H9 (cell line): Measurements from ENCODE around the gene TSPAN33. TPM values are rescaled to one million over a fixed set of nuclear protein-coding genes. Genes with fewer than 3 reads are reported as not detected.
A peak's percentile ranks its signal among the peaks of the same experiment; 100 is the strongest.
"Not testable (repeated sequence)": the region's sequence is repeated elsewhere in the genome, so short reads cannot be mapped to it uniquely, and the experiment has no call there.

Experiments used
- DNase-seq: peaks from one replicate; pipeline ENCODE4 v3.0.0-alpha.2; 2017
- H2AFZ ChIP-seq: one replicate; pipeline ENCODE4 v1.6.1; 2013; ENCODE audit warnings: mild to moderate bottlenecking, low read length, control low read depth, moderate library complexity
- H2AK5ac ChIP-seq: 2 replicates; pipeline ENCODE4 v1.6.1; 2013; ENCODE audit warnings: low read length, control low read depth, mixed read lengths; ENCODE audit not compliant: insufficient read length
- H2BK120ac ChIP-seq: one replicate; pipeline ENCODE4 v1.6.1; 2013; ENCODE audit warnings: low read depth, mild to moderate bottlenecking, low read length, control low read depth, inconsistent platforms; ENCODE audit not compliant: poor library complexity, severe bottlenecking
- H2BK12ac ChIP-seq: 2 replicates; pipeline ENCODE4 v1.6.1; 2013; ENCODE audit warnings: low read length, control low read depth, mixed read lengths, low read depth; ENCODE audit not compliant: insufficient read length
- H2BK15ac ChIP-seq: 2 replicates; pipeline ENCODE4 v1.6.1; 2013; ENCODE audit warnings: low read depth, low read length, control low read depth
- H2BK20ac ChIP-seq: one replicate; pipeline ENCODE4 v1.6.1; 2013; ENCODE audit warnings: low read depth, mild to moderate bottlenecking, low read length, control low read depth, inconsistent platforms; ENCODE audit not compliant: poor library complexity, severe bottlenecking
- H2BK5ac ChIP-seq: 2 replicates; pipeline ENCODE4 v1.6.1; 2013; ENCODE audit warnings: low read length, control low read depth, mixed read lengths; ENCODE audit not compliant: insufficient read length
- H3K14ac ChIP-seq: 2 replicates; pipeline ENCODE4 v1.6.1; 2013; ENCODE audit warnings: low read length, control low read depth; ENCODE audit not compliant: insufficient read depth
- H3K18ac ChIP-seq: 2 replicates; pipeline ENCODE4 v1.6.1; 2013; ENCODE audit warnings: low read depth, mild to moderate bottlenecking, mixed read lengths, low read length, control low read depth; ENCODE audit not compliant: insufficient read length
- H3K23ac ChIP-seq: 2 replicates; pipeline ENCODE4 v1.6.1; 2013; ENCODE audit warnings: low read length, control low read depth, mixed read lengths, low read depth; ENCODE audit not compliant: insufficient read length
- H3K23me2 ChIP-seq: 2 replicates; pipeline ENCODE4 v1.6.1; 2013; ENCODE audit warnings: low read depth, mild to moderate bottlenecking, mixed read lengths, low read length, control low read depth; ENCODE audit not compliant: insufficient read length, poor library complexity, severe bottlenecking
- H3K27ac ChIP-seq: 2 replicates; pipeline ENCODE4 v1.5.1; 2013; ENCODE audit warnings: low read length, control low read depth, mixed read lengths, low read depth; ENCODE audit not compliant: insufficient read length
- H3K27me3 ChIP-seq: 2 replicates; pipeline ENCODE4 v1.6.1; 2013; ENCODE audit warnings: low read length, control low read depth, inconsistent platforms; ENCODE audit not compliant: insufficient read depth
- H3K4ac ChIP-seq: 2 replicates; pipeline ENCODE4 v1.6.1; 2013; ENCODE audit warnings: low read depth, mild to moderate bottlenecking, control low read depth, inconsistent platforms, low read length, moderate library complexity
- H3K4me1 ChIP-seq: 2 replicates; pipeline ENCODE4 v1.6.1; 2013; ENCODE audit warnings: low read length, control low read depth, inconsistent platforms; ENCODE audit not compliant: insufficient read depth
- H3K4me2 ChIP-seq: 2 replicates; pipeline ENCODE4 v1.6.1; 2013; ENCODE audit warnings: low read length, control low read depth, mixed read lengths; ENCODE audit not compliant: insufficient read length, insufficient read depth
- H3K56ac ChIP-seq: 2 replicates; pipeline ENCODE4 v1.6.1; 2013; ENCODE audit warnings: low read depth, mild to moderate bottlenecking, mixed read lengths, low read length, control low read depth; ENCODE audit not compliant: insufficient read length
- H3K79me1 ChIP-seq: 2 replicates; pipeline ENCODE4 v1.6.1; 2013; ENCODE audit warnings: low read depth, mild to moderate bottlenecking, moderate library complexity, low read length, control low read depth, inconsistent platforms; ENCODE audit not compliant: insufficient read depth, poor library complexity, severe bottlenecking
- H3K79me2 ChIP-seq: 2 replicates; pipeline ENCODE4 v1.6.1; 2013; ENCODE audit warnings: low read length, control low read depth, inconsistent platforms; ENCODE audit not compliant: insufficient read depth
- H3K9ac ChIP-seq: 2 replicates; pipeline ENCODE4 v1.6.1; 2013; ENCODE audit warnings: low read length, control low read depth, mixed read lengths; ENCODE audit not compliant: insufficient read length; ENCODE audit errors: extremely low read depth
- H3K9me3 ChIP-seq: one replicate; pipeline ENCODE4 v1.6.1; 2013; ENCODE audit warnings: low read depth, low read length, inconsistent platforms; ENCODE audit not compliant: control insufficient read depth
- H3T11ph ChIP-seq: one replicate; pipeline ENCODE4 v1.6.1; 2013; ENCODE audit warnings: mild to moderate bottlenecking, low read length, control low read depth, inconsistent platforms
- H4K20me1 ChIP-seq: one replicate; pipeline ENCODE4 v1.6.1; 2013; ENCODE audit not compliant: control insufficient read depth, insufficient read length, insufficient read depth
- H4K5ac ChIP-seq: 2 replicates; pipeline ENCODE4 v1.6.1; 2013; ENCODE audit warnings: low read depth, mild to moderate bottlenecking, mixed read lengths, low read length, control low read depth; ENCODE audit not compliant: insufficient read length
- H4K8ac ChIP-seq: replicated peaks from 2 replicates; pipeline ENCODE4 v1.6.1; 2013; ENCODE audit warnings: low read length, control low read depth, mixed read lengths, low read depth; ENCODE audit not compliant: insufficient read length
- H4K91ac ChIP-seq: 2 replicates; pipeline ENCODE4 v1.6.1; 2013; ENCODE audit warnings: low read depth, mild to moderate bottlenecking, moderate library complexity, mixed read lengths, low read length, control low read depth; ENCODE audit not compliant: insufficient read length
- H3K27ac Mint-ChIP-seq, 3 experiments: 2 replicates in 2 of 3; 3 replicates in 1 of 3; pipeline ENCODE4 v1.8.0; 2020 to 2021; ENCODE audit warnings: mixed read lengths in 3 of 3, mild to moderate bottlenecking in 1 of 3, moderate library complexity in 1 of 3
- H3K27me3 Mint-ChIP-seq: 2 replicates; pipeline ENCODE4 v1.8.0; 2021; ENCODE audit warnings: low read depth, mild to moderate bottlenecking, moderate library complexity, mixed read lengths
- H3K36me3 Mint-ChIP-seq, 3 experiments: 2 replicates in 2 of 3; 3 replicates in 1 of 3; pipeline ENCODE4 v1.8.0; 2020 to 2021; ENCODE audit warnings: low read depth in 3 of 3, mixed read lengths in 3 of 3; ENCODE audit not compliant: insufficient read depth in 1 of 3
- H3K4me1 Mint-ChIP-seq, 2 experiments: 2 replicates each; pipeline ENCODE4 v1.8.0; 2020; ENCODE audit warnings: mixed read lengths in 2 of 2
- H3K4me3 Mint-ChIP-seq, 2 experiments: 2 replicates in 1 of 2; 3 replicates in 1 of 2; pipeline ENCODE4 v1.8.0; 2020 to 2021; ENCODE audit warnings: mild to moderate bottlenecking in 2 of 2, mixed read lengths in 2 of 2, moderate library complexity in 1 of 2
- H3K9me3 Mint-ChIP-seq, 2 experiments: 2 replicates in 1 of 2; 3 replicates in 1 of 2; pipeline ENCODE4 v1.8.0; 2020; ENCODE audit warnings: mild to moderate bottlenecking in 2 of 2, mixed read lengths in 2 of 2, moderate library complexity in 1 of 2
- WGBS: extraction: QIAGEN DNeasy Blood & Tissue Kit; methylation state at CpG from one replicate; pipeline ENCODE4 v1.1.7; 2013; ENCODE audit warnings: missing lambda C conversion rate, low lambda C conversion rate, mixed read lengths; ENCODE audit not compliant: insufficient read length; ENCODE audit errors: extremely low coverage; 5-methylcytosine and 5-hydroxymethylcytosine counted together
- total RNA-seq: library from RNA; stranded (reverse); gene quantifications from 2 replicates; pipeline ENCODE4 v1.2.1, GENCODE V29; 2021
- TF ChIP-seq, protein P1 (sequence below): fragments of 200-600 bp; sonication (generic); conservative IDR thresholded peaks from 3 replicates; pipeline ENCODE4 v1.8.0; 2021; ENCODE audit warnings: antibody characterized with exemption, mild to moderate bottlenecking

Gene TSPAN33
- total RNA-seq, 1 experiment from 2014 or later, result 34.7 TPM

DNA sequence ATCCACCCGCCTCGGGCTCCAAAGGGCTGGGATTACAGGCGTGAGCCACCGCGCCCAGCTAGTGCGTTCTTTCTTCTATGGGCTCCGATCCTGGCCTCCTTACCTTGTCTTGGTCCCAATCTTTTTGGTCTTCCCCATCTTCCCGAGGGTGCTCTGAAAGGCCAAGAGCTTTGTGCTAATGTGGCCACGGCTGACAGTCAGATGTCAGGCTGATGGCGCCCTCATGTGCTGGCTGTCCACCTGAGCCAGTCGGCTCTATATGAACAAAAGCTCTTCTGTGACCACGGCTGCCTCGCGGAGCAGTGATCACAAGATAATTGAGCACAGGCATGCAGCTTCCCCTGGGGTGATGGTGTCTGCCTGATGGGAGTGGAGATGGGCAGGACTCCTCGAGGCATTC lies 69.3 kb downstream of the TSPAN33 start:
- Histone ChIP-seq H4K20me1 (no peaks in the 10 kb centered on the region), H3K14ac (no peak overlapping the region), H3K18ac (no peak overlapping the region), H2BK12ac (no peak overlapping the region), H3K4ac (no peak overlapping the region), H3K9ac (no peak overlapping the region), H3K4me2 (no peak overlapping the region), H2BK5ac (no peak overlapping the region), H3K56ac (no peak overlapping the region), H2BK120ac (no peak overlapping the region), H2AFZ (no peak overlapping the region), H3T11ph (no peak overlapping the region), H4K5ac (no peak overlapping the region), H3K79me1 (no peaks in the 10 kb centered on the region), H3K27ac (no peak overlapping the region), H3K9me3 (no peaks in the 10 kb centered on the region), H3K79me2 (no peaks in the 10 kb centered on the region), H2AK5ac (no peak overlapping the region), H2BK15ac (no peak overlapping the region), H4K91ac (no peak overlapping the region), H2BK20ac (no peak overlapping the region), H3K4me1 (no peaks in the 10 kb centered on the region), H3K23me2 (no peaks in the 10 kb centered on the region), H3K27me3 (no peaks in the 10 kb centered on the region), H3K23ac (no peak overlapping the region), H4K8ac (no peak overlapping the region)
- Mint-ChIP-seq H3K4me1 (peaks cover 4 to 7% of the 10 kb centered on the region in 2 experiments), H3K9me3 (peaks cover 22 to 27% of the 10 kb centered on the region in 2 experiments), H3K36me3 (peaks cover 28 to 58% (median 57%) of the 10 kb centered on the region in 3 experiments), H3K27ac (peak overlapping the region in 1 of 3 experiments; percentile 83; a peak in 4 of 7 replicates), H3K4me3 (no peak overlapping the region), H3K27me3 (no peaks in the 10 kb centered on the region; the same call in 1 of the 2 replicates)
- no CpG with 5 or more reads among the region's 15 CpGs for WGBS
- TF ChIP-seq, protein P1, sequence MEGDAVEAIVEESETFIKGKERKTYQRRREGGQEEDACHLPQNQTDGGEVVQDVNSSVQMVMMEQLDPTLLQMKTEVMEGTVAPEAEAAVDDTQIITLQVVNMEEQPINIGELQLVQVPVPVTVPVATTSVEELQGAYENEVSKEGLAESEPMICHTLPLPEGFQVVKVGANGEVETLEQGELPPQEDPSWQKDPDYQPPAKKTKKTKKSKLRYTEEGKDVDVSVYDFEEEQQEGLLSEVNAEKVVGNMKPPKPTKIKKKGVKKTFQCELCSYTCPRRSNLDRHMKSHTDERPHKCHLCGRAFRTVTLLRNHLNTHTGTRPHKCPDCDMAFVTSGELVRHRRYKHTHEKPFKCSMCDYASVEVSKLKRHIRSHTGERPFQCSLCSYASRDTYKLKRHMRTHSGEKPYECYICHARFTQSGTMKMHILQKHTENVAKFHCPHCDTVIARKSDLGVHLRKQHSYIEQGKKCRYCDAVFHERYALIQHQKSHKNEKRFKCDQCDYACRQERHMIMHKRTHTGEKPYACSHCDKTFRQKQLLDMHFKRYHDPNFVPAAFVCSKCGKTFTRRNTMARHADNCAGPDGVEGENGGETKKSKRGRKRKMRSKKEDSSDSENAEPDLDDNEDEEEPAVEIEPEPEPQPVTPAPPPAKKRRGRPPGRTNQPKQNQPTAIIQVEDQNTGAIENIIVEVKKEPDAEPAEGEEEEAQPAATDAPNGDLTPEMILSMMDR, result peak; percentile 55; the same call in 2 of the 3 replicates
- peak; percentile 79 for DNase-seq

DNA sequence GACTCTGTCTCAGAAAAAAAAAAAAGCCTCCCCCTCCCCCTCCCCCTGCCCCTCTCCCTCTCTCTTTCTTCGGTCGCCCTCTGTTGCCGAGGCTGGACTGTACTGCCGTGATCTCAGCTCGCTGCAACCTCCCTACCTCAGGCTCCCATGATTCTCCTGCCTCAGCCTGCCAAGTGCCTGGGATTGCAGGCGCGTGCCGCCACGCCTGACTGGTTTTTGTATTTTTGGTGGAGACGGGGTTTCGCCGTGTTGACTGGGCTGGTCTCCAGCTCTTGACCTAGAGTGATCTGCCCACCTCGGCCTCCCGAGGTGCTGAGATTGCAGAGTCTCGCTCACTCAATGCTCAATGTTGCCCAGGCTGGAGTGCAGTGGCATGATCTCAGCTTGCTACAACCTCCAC lies 71.2 kb downstream of the TSPAN33 start:
- not testable (repeated sequence) for H4K91ac ChIP-seq, H3K4me3 Mint-ChIP-seq, H2BK120ac ChIP-seq, H3K79me2 ChIP-seq, H2BK5ac ChIP-seq, H3K27ac ChIP-seq, H3K27me3 Mint-ChIP-seq, H3K14ac ChIP-seq, H2AFZ ChIP-seq, H2BK15ac ChIP-seq, H3K27me3 ChIP-seq, H3K9me3 ChIP-seq, H3K4me1 ChIP-seq, H3K18ac ChIP-seq, H3K79me1 ChIP-seq, H3K4ac ChIP-seq, H3K4me2 ChIP-seq, H2AK5ac ChIP-seq, H2BK12ac ChIP-seq, H3K23me2 ChIP-seq, DNase-seq, H3K9ac ChIP-seq, H2BK20ac ChIP-seq, H3K56ac ChIP-seq, H3K4me1 Mint-ChIP-seq, H4K20me1 ChIP-seq, H4K5ac ChIP-seq, H3T11ph ChIP-seq, H4K8ac ChIP-seq, H3K23ac ChIP-seq
- WGBS, result no CpG with 5 or more reads among the region's 15 CpGs
- peaks cover 26 to 43% (median 41%) of the 10 kb centered on the region in 3 experiments for H3K36me3 Mint-ChIP-seq
- H3K9me3 Mint-ChIP-seq, result peaks cover 22 to 27% of the 10 kb centered on the region in 2 experiments
- peak overlapping the region in 1 of 3 experiments; percentile 52; a peak in 1 of 7 replicates for H3K27ac Mint-ChIP-seq
